Mucosa of stomach (tissue), 1 donor: ENCODE measurements around the gene CPD.
"Not testable (repeated sequence)": the region's sequence is repeated elsewhere in the genome, so short reads cannot be mapped to it uniquely, and the experiment has no call there.

Source experiments
- H3K27me3 ChIP-seq: one replicate; pipeline ENCODE4 v1.7.0; 2013; ENCODE audit warnings: mild to moderate bottlenecking, low read length; ENCODE audit not compliant: control insufficient read depth, insufficient read depth
- H3K36me3 ChIP-seq: one replicate; pipeline ENCODE4 v1.7.0; 2013; ENCODE audit warnings: low read length; ENCODE audit not compliant: control insufficient read depth, insufficient read depth
- H3K4me1 ChIP-seq: one replicate; pipeline ENCODE4 v1.7.0; 2013; ENCODE audit warnings: mild to moderate bottlenecking, low read length; ENCODE audit not compliant: control insufficient read depth, insufficient read depth
- H3K4me3 ChIP-seq: one replicate; pipeline ENCODE4 v1.7.0; 2013; ENCODE audit warnings: low read length
- H3K9ac ChIP-seq: one replicate; pipeline ENCODE4 v1.7.0; 2013; ENCODE audit warnings: mild to moderate bottlenecking, low read length, moderate library complexity
- H3K9me3 ChIP-seq: one replicate; pipeline ENCODE4 v1.7.0; 2013; ENCODE audit warnings: mild to moderate bottlenecking, low read length, moderate library complexity; ENCODE audit not compliant: control insufficient read depth
- donor health status: Pancreatic carcinoma.

CPD gene

DNA sequence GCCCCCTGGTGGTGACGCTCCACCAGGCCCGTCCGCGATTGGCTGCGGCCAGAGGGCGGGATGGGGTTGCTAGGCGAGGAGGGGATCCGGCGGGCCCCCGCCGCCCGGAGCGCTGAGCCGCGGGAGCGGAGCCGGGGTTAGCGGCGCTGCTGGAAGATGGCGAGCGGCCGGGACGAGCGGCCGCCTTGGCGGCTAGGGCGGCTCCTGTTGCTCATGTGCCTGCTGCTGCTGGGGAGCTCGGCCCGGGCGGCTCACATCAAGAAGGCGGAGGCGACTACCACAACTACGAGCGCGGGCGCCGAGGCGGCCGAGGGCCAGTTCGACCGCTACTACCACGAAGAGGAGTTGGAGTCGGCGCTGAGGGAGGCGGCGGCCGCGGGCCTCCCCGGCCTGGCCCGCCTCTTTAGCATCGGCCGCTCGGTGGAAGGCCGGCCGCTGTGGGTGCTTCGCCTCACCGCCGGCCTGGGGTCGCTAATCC is at the start of gene CPD:
Gene CPD (plus strand): TSS at position 103 of the 478 bp plus-strand sequence. CDS start 54 bp downstream, at position 157.
- peaks cover 19% of the 10 kb centered on the region for H3K4me1 ChIP-seq
- no peaks in the 10 kb centered on the region for H3K9me3 ChIP-seq
- peak within 1 kb of the TSS; percentile 86 for H3K9ac ChIP-seq
- peak within 1 kb of the TSS; percentile 66 for H3K4me3 ChIP-seq
- H3K27me3 ChIP-seq = no peaks in the 10 kb centered on the region
- H3K36me3 ChIP-seq = no peaks in the 10 kb centered on the region

DNA sequence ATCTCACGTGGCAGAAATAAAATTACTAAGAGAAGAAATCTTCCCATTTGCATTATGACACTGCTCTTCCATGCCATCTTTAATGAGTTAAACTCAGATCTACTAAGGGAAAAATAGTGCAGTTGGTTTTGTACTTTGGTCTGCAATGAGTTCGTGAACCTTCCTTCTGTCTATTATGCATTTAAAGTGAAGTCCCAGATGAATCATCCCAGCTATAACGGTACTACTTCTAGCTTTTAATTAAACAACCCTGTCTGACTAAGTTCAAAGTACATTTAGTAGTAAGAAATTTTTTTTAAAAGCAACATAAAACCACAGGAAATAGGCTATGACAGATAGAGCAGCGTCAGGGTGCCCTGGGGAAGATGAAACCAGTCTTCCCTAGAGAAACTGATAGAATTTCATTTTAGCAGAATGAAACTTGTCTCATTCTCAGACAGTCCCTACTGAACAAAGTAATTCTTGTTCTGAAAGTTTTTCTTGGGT is 46.6 kb upstream of the CPD start:
- Histone ChIP-seq H3K4me3 (no peak overlapping the region), H3K4me1 (no peaks in the 10 kb centered on the region), H3K27me3 (no peaks in the 10 kb centered on the region), H3K9ac (no peak overlapping the region), H3K9me3 (no peaks in the 10 kb centered on the region), H3K36me3 (no peaks in the 10 kb centered on the region)

DNA sequence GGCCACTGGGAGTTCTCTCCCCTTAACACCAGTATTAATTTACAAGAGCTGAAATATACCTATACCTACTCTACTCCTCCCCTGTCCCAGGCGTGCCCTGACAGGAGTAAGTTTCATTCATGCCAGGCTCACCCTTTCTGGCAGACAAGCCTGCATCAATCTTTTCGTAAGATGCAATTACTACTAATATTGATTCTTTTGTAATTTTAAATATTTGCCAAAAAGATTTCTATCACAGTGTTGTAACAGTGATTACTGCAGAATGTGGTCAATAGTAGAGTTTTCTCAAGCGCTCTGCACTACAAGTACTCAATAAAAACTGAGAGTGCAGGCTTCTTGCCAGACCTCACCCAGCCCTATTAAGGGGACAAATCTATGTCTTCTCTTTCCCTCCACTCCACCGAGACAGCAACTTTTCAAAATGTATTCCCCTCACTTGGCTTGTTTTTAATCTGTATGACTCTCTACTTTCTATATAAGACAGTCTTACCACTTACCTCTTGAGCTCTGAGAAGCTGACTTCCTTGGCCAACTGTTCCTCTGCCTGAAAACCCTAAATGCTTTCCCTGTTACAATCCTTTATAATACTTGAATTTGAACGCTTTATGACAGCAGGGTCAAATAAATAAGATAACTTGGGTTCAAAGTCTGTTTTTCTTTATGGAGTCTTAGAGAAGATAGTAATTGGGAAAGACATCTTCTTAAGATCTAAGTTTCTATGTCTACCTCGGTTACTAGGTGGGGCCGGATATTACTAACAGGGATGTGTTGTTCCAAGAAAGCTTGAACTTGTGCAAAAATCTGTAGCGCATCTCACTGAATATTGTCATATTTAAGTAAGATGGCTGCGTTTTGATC is 45.0 kb upstream of the CPD start, which contains the start of gene TMIGD1:
Gene TMIGD1 (minus strand): TSS at position 555 of the 858 bp plus-strand sequence. CDS start 1,924 bp downstream, outside the sequence.
- Histone ChIP-seq H3K9me3 (no peaks in the 10 kb centered on the region), H3K27me3 (no peaks in the 10 kb centered on the region), H3K4me1 (no peaks in the 10 kb centered on the region), H3K9ac (no peak within 1 kb of the TSS), H3K4me3 (no peak within 1 kb of the TSS), H3K36me3 (no peaks in the 10 kb centered on the region)

DNA sequence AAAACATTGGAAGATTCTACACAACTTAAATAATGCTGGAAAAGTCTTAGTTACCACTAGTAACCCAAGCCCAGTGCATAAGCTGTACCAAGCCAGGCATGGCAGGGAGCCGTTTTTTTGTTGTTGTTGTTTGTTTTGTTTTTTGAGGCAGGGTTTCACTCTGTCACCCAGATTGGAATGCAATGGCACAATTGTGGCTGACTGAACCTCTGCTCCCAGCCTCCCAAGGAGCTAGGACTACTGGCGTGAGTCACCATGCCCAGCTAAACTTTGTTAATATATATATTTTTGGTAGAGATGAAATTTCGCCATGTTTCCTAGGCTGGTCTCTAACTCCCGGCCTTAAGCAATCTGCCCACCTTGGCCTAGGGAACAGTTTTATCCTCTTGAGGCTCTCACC is 44.3 kb upstream of the CPD start:
- Histone ChIP-seq H3K4me1 (no peaks in the 10 kb centered on the region), H3K9ac (no peak overlapping the region), H3K36me3 (no peaks in the 10 kb centered on the region), H3K27me3 (no peaks in the 10 kb centered on the region), H3K4me3 (no peak overlapping the region), H3K9me3 (no peaks in the 10 kb centered on the region)

DNA sequence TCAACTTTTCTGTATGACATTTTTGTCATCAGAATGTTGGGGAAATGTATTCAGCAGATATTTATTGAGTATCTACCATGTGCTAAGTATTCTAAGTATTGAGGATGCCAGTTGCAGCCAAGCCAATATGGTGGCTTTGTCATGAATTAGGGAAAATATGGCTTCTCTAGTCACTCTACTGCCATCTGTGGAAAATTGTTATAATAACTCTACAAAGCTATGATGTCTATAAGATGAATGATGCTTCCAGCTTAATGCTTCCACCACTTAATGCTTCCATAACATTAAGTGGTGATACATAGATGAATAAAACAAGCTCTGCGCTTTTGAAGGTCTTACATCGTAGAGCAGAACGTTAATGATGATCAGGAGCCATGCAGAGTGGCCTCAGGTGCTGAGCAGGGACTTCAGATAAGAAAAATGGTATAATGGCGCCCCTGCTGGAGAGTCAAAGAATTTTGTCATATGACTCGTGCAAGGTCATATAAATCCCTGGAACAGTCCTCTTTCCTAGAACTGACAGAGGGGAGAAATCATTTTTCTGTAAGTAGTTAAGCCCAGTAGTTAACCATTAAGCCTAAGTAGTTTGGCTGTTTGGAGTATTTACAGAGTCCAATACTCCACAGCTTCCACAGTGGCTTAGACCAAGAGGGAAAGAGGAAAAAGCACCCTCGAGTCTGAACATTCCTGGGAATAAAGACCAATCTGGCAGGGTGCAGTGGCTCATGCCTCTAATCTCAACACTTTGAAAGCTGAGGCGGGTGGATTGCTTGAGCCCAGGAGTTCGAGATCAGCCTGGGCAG is 42.2 kb upstream of the CPD start:
- H3K36me3 ChIP-seq = no peaks in the 10 kb centered on the region
- H3K9ac ChIP-seq = no peak overlapping the region
- peaks cover 16% of the 10 kb centered on the region for H3K4me1 ChIP-seq
- H3K27me3 ChIP-seq = no peaks in the 10 kb centered on the region
- H3K9me3 ChIP-seq = no peaks in the 10 kb centered on the region
- no peak overlapping the region for H3K4me3 ChIP-seq

DNA sequence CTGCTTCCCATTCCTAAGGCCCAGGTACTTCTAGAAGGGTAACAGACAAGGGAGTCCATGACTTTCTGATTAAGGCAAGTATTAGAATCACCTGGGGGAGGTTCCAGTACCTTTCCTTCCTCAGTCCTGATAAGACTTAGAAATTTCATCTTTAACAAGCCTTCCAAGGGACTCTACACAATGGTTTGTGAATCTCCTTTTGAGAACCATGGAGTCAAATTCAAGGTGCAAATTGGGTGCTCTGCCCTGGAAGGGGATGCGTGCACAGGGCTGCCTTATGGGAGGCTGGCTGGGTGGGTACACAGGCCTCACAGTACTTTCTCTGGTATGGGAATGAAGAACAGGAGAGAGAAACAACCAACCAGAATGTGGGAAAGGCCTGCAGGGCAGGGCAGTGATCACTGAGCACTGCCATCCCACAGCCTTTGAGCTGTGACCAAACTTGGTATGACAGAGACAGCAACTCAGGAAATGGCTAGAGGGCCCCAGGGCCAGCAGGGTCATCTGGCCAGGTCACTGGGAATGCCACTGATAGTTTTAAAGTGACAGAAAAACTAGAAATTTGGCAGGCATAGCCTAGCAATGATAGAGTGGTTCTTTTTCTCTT is 41.2 kb upstream of the CPD start:
- Histone ChIP-seq H3K27me3 (no peaks in the 10 kb centered on the region), H3K4me3 (no peak overlapping the region), H3K9ac (no peak overlapping the region), H3K36me3 (no peaks in the 10 kb centered on the region), H3K9me3 (no peaks in the 10 kb centered on the region), H3K4me1 (peaks cover 16% of the 10 kb centered on the region)

DNA sequence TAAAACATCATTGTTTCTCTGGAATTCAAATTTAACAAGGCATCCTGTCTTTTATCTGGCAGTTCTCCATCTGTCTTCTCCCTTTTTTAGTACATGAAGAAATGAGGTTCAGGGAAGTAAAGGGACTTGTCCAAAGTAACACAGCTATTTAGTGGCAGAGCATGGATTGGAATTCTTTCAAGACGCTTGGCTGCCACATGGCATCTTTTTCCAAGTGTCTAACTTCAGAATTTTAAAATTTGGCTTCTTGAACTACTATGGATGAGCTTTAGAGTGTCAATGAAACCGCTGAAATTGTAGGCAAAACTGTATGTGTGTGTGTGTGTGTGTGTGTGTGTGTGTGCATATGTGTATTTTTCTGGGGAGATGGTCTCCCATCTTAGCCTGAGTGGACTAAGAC is 39.6 kb upstream of the CPD start:
- Histone ChIP-seq H3K4me1 (peaks cover 28% of the 10 kb centered on the region), H3K36me3 (no peaks in the 10 kb centered on the region), H3K4me3 (no peak overlapping the region), H3K9ac (no peak overlapping the region), H3K9me3 (no peaks in the 10 kb centered on the region), H3K27me3 (no peaks in the 10 kb centered on the region)

DNA sequence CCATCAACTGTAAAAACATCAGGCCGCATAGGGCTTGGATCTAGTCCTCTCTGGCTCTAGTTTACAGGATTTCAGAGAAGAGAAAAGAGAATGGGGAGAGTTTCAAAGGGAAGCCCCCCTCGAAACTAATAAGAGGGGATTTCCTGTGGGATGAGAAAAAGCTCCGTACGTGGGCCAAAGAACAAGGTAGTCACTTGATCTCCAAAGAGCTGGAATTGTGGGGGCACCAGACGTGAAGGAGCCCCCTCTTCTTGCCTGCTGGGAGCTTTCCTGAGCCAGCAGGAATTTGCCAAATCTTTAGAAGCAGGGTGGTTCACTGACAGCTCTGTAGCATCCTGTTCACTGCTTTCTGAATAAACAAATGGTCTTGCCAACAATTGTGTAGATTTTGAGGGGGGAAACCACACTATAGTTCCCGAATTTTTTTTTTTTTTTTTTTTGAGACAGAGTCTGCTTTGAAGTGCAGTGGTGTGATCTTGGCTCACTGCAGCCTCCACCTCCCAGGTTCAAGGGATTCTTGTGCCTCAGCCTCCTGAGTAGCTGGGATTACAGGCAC is 37.8 kb upstream of the CPD start:
- no peaks in the 10 kb centered on the region for H3K36me3 ChIP-seq
- peaks cover 46% of the 10 kb centered on the region for H3K4me1 ChIP-seq
- H3K4me3 ChIP-seq = no peak overlapping the region
- no peak overlapping the region for H3K9ac ChIP-seq
- no peaks in the 10 kb centered on the region for H3K27me3 ChIP-seq
- no peaks in the 10 kb centered on the region for H3K9me3 ChIP-seq

DNA sequence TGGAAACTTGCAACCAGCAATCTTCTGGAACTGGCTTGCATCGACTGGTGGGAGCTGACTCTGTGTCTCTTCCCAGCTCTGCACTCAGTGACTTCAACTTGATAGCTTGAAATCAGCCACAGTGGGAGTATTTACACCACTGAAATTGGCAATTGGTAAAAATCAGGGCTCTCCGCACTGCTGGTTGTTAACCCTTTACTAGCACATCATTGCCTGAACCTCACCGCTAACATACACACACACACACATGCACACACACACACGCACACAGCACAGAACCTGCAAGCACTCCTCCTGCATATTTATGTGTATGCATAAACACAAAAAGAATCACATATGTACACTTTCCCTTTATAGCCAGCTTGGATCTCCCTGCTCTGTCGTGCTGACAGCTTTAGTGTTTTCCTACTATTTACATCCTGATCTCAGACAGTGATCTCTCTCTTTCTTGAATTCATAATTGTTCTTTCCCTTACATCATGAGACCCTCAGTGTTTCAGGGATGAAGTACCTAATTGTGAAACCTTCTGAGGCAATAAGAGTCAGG is 37.0 kb upstream of the CPD start:
- H3K4me3 ChIP-seq = no peak overlapping the region
- H3K4me1 ChIP-seq = peaks cover 55% of the 10 kb centered on the region
- H3K9ac ChIP-seq = no peak overlapping the region
- H3K36me3 ChIP-seq = no peaks in the 10 kb centered on the region
- no peaks in the 10 kb centered on the region for H3K9me3 ChIP-seq
- H3K27me3 ChIP-seq = no peaks in the 10 kb centered on the region

DNA sequence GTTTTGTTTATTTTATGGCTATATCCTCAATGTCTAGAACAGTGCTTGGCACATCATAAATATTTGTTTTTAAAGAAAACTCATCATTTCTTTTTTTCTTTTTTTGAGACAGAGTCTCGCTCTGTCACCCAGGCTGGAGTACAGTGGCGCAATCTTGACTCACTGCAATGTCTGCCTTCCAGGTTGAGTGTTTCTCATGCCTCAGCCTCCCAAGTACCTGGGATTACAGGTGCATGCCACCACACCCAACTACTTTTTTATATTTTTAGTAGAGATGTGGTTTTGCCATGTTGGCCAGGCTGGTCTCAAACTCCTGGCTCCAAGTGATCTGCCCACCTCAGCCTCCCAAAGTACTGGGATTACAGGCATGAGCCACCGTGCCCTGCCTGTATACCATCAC is 35.5 kb upstream of the CPD start:
- H3K4me3 ChIP-seq, H3K27me3 ChIP-seq, H3K9me3 ChIP-seq, H3K36me3 ChIP-seq: not testable (repeated sequence)
- peaks cover 63% of the 10 kb centered on the region for H3K4me1 ChIP-seq
- H3K9ac ChIP-seq = peak overlapping the region; percentile 44

DNA sequence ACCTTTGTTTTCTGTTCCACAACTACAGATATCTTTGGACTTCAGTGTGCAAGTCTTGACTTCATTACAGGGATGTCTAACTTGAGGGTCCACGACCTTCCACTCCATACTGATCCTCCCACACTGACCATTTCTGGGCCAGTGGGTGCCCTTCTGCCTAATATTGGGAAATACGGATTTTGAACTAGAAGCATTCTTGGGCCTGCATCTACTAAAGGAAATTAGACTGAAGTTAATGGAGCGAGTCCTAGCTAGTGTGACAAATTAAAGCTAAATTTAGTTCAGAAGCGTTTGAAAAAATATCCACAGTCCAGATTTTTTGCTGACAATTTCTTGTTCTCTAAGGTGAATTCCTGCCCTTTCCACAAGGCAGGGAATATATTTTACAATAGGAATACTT is 34.9 kb upstream of the CPD start:
- H3K4me1 ChIP-seq = peaks cover 64% of the 10 kb centered on the region
- peak overlapping the region; percentile 44 for H3K9ac ChIP-seq
- H3K27me3 ChIP-seq = no peaks in the 10 kb centered on the region
- H3K9me3 ChIP-seq = no peaks in the 10 kb centered on the region
- H3K36me3 ChIP-seq = no peaks in the 10 kb centered on the region
- no peak overlapping the region for H3K4me3 ChIP-seq
